ENCODE results near the gene PEX14.

The PEX14 gene

DNA sequence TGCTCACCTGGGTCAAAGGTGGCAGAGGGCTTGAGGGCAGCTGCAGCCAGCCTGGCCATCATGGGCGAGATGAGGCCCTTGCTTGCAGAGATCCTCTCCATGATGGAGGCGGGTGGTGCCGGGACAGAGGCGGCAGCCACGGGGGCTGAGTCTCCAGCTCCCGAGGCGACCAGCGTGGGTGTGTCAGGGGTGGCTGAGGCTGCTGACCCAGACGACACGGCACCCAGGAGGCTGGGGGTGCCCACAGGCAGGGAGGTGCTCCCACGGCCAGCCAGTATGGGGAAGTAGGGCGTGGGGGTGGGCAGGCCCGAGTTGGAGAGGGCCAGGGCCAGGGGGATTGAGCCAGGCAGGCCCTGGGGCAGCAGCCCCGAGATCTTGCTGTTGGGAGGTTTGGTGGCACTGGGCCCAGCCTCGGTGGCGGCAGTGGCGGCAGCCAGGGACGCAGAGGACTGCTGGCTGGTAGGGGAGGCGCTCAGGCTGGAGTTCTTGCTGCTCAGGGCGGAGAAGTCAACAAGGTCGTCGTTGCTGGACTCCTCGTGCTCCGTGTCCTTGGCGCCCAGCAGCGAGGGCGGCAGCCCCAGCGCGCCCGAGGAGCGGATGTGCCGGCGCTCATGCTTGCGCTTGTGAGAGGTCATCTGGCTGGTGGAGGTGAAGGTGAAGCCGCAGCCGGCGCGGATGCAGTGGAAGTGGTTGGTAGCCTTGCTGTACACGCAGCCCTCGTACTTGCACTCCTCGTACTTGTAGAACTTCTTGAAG, 178.8 kb downstream of the PEX14 start:
- no peak for DNase-seq

DNA sequence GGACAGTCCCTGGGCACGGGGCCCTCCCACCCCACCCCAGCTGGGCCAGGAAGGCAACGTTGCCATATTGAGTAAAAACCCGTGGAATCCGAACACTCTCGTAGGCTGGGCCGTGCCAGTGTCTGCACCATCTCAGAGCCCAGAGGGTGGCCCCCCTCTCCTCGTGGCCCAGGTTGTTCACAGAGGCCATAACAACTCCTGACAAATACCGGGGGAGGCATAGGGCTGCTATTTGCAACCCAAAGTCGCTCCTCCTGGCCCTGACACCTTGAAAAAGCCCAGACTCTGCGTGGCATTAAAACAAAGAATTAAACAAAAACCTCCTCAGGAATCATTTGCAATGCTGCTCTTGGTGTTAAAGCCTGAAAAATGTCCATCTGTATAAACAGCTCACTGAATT, 180.3 kb downstream of the PEX14 start:
- no peak for DNase-seq

DNA sequence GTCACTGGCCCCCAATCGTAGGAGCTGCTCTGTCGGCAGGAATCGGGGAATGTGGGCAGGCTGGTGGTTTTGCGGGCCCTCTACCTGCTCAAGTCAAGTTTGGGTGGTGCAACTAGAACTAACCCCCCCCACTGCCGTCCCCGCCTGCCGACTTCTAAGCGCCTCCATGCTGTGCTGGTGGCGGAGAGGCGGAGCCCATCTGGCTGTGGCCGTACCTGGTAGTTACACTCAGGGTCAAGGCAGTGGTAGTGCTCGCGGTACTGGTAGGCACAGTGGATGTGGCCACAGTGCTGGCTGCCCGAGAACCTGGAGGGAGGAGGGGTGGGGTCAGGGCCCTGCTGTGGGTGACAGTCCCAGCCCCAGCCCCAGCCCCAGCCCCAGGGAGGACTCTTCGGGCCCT, 181.7 kb downstream of the PEX14 start:
- no peak for DNase-seq

DNA sequence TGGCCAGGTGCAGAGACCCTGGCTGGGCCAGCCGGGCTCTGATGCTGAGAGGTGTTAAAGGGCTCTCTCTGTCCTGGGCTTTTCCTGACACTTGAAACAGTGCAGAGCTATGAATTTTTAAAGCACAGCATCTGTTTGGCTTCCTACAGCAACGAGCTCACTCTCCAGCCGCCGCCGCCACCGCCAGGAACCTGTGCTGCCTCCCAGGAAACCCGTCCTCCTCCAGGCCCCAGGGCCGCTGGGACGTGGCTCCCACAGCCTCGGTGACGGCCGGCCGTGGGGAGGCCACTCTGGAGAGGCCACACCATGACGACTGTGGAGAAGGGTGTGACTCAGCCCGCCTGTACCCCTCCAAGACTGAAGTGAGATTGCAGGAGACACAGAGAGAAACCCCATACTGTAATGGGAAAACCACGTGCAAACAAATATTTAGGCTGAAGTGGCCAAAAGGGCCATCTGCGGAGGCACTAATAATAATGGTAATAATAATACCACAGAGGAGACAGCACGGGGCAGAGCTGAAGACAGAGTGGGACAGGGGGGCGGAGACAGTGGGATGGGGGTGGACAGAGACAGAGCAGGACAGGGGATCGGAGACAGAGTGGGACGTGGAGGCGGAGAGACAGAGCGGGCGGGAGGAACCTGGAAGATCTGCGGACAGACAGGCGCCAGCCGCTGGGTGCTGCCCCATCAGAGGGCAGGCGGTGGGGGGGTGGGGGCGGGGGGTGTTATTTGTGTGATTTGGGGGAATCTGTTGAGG, 182.5 kb downstream of the PEX14 start:
- no peak for DNase-seq

DNA sequence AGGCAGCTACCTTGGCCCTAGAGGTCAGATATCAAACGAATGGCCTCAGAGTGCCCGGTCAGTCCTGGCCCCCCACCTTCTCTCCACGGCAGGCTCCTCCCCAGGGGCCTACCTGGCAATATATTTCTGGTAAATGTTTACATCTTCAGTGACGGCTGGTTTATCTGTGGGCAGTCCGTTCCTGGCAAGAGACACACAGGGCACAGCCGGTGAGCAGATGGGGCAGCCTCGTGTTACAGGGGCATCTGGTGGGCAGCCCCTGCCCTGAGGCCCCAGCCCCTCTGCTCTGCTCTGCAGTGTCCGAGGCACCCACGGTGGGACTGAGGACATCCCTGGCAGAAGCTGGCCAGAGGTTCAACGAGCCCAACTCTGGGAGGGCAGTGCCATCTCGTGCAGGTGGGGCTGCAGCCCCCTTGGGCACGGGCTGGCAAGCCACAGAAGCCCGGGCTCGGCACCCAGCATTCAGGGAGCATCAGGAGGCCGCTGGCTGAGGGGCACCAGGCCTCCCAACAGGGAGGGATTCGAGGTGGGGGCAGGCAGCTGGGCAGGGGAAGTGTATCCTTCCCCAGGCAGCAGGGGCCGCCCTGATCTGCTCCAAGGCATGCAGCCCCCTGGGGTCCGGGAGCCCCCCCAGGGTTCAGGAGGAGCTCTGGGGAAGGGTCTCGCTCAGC, 183.8 kb downstream of the PEX14 start:
- no peak for DNase-seq

DNA sequence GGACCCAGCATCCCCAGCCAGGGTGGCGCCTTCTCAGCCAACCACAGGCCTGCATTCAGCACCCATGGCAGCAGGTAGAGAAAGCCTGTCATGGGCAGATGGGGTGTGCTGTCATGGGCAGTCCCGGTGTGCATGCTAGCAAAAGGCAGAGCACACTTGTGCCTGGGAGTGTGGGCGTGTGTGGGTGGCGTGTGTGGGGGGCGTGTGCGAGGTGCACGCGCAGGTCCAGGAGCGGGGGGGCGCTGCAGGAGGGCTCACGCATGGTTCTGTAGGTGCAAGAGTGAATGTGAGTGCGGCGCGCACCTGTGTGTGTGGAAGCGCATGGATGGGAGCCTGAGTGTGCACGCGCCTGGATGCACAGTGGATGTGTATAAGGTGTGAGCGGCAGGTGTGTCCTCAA, 184.5 kb downstream of the PEX14 start:
- no peak for DNase-seq

DNA sequence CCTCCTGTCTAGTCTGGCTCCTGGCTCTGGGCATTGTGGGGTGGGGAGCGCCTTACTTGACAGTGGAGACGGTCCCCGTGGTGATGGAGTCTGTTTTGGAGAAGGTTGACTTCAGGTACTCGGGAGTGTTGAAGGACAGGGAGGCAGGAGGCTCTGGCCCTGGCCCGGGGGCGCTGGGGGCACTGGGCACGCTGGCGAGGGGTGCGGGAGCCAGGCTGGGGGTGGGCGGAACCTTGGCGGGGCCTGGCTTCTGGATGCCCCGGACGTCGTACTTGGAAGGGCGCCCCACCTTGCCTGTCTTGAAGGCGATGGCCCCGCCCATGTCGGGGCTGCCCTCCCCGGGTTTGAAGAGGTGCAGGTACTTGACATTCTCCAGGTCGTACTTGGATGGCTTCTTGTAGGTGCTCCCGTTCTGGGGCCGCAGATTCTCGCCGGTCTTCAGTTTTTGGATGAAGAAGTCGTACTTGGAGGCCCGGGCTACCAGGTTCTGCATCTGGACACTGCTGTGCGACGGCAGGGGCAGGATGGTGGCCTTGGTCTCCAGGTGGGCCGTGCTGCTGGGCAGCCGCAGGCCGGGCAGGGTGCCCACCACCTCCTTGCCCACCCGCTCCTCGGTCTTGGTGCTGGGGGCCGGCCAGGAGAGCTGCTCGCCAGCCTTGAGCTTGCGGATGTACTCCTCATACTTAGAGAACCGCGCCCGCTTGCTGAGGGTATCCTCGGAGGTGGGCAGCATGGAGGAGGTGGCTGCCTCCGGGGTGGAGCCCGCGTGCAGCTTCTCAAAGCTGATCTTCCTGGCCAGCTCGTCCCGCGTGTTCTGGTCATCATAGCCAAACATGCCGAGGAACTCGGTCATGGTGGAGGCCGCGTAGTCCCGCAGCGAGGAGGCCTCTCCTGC, 185.1 kb downstream of the PEX14 start:
- DNase-seq = no peak

DNA sequence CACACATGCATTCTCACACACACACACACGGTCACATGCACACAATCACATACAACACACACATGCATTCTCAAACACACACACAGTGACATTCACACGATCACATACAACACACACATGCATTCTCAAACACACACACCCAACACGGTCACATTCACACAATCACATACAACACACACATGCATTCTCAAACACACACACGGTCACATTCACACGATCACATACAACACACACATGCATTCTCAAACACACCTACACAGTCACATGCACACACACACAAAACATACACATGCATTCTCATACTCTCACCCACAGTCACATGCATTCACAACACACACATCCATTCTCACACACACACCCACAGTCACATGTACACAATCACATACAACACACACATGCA, 186.7 kb downstream of the PEX14 start:
- no peak for DNase-seq

DNA sequence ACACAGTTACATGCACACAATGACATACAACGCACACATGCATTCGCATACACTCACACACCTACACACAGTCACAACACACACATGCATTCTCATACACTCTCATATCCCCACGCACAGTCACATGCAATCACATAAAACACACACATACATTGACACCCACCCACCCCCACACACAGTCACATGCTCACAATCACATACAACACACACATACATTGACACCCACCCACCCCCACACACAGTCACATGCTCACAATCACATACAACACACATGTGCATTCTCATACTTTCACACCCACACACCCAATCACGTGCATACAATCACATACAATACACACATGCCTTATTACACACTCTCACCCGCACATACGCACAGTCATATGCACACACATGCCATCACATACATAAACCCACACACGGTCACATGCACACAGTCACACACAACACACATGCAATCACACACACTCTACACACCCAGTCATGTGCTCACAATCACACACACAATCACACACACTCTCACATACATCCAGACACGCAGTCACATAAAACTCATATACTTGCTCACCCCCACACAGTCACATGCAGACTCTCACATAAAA, 187.4 kb downstream of the PEX14 start:
- DNase-seq = no peak

DNA sequence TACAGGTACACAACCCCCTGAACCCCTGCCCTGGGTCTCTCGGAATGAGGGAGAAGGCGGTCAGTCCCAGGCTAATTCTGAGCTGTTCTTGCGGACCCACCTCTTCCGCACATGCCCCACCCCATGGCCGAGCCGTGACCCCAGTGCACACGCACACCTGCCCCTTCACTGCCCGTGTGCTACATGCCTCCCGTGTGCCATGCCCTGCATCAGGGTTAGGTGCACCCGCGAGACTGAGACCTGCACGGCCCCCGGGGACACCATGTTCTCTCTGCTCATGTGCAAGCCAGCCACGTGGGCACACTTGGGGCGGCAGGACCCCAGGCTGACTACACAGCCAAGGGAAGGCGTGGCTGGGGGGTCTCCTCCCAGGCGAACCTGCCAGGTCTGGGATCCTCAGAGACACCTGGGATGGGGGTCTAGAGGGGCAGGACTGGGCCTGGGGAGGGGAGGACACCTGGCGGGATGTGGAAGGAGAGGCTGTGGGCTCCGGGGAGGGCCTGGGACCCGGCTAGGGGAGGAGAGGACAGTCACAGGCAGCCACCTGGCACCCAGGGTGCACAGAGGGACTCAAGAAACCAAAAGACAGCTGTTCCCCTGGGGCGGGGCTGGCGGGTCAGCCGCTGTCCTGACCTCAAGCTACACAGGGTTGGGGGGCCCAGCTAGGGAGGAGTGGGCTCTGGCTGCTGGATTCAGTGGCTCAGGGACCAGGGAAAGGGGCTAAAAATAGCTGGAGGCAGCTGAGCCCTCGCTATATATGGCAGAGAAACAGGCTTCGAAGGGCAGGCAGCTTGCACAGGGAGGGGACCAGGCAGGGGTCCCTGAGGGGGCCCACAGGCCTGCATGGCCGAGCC, 188.3 kb downstream of the PEX14 start:
- no peak for DNase-seq

DNA sequence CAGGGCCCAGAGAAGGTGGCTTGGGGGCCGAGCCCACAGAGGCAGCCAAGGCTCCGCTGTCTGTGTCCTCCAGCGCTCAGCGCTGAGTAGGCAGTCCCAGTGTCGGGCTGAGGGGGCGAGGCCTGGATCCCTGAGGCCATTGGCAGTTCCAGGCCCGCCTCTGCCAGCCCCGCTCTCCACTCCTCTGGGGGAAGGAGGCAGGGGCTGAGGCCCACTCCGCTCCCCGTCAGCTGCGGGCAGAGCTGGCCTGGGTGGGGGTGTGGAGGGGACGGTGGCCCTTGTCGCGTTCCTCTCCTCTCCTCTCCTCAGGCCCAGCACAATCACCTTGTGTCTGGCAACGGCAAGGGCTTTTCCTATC, 188.9 kb downstream of the PEX14 start:
- DNase-seq = no peak

DNA sequence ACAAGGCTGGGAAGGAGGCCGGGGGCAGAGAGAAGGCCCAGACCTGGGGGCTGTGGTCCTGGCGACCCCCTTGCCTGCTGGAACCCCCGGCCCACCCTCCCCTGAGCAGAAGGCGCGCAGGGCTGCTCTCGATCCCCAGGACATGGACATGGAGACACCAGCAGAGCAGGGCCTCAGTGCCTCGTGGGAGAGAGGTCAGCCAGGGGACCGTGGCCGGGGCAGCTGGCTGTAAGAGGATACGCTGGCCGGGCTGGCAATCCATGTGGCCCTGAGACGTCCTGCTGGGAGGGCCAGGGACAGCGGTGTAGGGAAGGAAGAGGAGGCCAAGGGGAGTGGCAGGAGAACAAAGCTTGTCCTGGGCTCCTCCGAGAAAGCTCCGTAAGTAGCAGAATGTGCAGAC, 189.5 kb downstream of the PEX14 start:
- no peak for DNase-seq

DNA sequence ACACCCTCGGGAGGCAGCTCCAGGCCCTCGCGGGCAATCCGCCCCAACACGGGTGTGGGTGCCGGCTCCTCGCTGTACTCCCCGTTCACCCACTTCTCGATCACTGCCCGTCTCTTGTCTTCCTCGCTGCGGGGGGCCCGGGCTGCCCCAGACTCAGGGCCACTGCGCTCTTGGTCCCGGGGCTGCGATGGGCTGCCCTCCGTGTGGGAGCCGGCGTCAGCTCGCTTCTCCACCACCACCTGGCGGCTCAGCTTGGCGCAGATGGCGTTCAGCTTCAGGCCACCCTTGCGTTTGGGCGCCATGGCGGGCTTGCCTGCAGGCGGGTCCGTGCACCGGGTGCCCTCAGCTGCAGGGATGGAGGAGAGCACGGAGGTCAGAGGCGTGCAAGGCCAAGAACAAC, 190.5 kb downstream of the PEX14 start:
- no peak for DNase-seq

DNA sequence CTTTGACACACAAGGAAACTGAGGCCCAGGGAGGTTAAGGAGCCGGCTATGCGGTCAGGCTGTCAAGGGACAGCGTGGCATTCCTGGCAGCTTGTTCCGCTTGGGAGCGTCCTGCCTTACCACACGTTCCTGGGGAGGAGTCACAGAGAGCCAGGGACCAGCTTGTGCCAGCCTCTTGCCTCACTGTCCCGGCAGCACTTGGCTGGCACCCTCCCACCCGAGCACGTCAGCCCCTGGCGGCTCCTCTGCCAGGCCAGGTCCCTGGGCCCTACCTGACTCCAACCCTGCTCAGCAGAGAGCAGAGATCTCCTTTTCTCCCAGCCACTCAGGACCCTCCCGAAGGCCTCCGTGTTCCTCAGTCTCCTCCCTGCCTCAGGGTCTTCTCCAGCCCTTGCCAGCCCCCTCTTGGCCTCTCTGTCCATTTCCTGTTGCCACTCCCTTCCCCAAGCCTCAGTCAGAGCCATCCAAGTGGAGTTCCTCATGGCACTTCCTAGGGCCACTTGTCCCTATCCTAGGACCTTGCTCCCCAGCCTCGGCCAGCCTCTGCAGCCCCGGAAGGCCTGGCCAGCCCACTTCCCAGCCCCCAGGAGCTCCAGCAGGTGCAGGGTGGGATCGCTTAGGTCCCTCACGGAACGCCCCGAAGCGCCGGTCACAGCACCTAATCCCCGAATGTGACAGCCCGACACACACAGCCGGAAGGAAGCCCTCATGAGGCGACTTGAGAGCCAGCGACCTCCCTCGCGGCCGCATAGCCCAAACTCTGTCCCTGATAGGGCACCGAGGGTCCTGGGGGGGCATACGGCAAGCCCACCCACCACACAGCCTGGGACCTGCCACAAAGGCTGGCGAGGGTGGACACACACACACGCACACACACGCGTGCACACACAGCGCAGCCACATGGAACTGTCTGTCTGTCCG, 191.4 kb downstream of the PEX14 start:
- no peak for DNase-seq

DNA sequence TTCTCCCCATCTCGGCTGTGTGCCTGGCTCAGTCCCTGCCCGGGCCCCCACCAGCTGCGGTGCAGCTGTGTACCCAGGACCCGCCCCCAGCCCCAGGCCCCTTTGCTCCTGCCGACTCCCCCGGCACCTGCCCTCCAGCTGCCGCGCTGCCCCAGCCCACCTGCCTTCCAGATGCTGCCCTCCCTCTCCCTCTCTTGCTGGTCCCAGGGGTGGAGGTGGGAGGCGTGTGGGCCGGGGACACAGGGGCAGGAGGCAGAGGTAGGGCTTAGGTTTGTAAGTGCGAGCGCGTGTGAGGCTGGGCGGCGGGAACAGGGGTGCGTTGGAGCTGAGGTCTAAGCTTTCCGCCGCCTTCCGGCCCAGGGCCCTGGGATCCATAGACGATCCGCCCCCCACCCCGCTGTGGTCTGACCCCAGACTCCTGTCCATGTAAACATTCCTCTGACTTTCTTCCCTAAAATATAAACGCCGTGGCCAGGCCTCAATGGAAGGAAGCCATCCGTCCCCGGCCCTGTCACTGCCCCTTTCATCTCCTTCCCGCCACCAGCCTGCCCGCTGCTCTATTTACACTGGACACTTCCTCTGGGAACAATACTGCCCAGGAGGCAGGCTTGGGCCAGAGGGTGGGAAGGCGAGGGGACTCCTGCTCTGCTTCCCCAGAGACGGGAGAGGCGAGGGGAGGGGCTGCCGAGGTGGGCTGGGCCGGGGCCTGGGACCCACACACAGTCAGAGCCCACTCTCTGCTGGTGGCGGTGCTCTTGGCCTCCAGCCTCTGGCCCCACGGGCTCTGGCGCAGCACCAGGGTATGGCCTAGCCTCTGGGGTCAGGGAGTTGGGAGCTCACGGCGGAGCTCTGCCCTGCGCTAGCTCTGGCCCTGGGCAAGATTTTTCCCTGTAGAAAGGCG, 193.4 kb downstream of the PEX14 start:
- DNase-seq = no peak

DNA sequence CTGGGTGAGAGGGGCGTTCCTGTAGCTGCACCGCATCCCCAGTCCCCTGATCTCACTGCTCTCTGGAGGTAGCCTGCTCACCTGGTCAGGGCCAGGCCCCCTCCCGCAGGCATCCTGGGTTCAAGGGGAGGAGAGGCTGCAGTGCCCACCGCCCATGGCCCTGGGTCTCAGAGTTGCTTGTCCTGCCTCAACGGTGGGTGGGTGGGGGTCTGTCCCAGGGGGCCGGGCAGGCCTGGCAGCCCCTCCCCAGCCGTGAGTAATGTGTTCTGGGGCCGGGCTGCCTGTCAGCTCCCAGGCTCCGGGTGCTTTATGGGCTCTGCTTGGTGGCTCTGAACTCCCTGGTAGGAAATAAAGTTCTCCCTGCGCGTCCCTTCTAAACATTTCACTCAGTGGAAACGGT, 194.8 kb downstream of the PEX14 start:
- DNase-seq = no peak

DNA sequence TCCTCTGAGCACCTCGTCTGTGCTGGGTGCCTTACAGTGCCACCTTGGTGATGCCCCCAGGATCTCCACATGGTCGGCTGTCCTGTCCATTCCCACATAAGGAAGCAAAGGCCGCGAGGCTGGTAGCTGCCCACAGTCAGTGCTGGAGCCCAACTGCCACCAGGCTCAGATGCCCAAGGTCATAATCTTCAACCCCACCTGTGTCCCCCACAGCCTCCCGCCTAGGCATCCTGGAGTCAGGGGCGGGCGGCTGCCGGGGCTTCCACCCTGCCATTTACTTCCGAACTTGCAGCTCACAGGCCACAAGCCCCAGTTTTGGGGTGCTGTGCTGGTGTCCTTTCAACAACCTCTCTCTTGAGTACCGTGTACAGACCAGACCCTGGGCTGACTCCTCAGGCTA, 195.4 kb downstream of the PEX14 start:
- DNase-seq = no peak

DNA sequence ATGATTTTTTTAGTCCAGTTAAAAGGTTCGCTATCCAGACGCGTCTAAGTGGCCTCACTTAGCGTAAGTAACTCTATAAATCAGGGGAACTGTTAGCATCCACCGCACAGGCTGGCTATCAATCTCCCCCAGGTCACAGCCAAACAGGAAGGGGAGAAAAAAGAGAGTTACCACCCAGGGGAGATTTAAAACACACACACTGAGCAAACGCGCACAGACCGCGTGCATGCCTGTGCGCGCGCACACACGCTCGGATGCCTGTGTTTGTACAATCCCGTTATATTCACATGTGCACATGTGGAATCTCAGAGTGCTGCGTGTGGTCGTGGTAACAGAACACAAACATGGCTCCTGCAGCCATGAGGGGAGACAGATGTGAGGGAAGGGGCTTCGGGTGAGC, 196.3 kb downstream of the PEX14 start:
- DNase-seq = no peak

DNA sequence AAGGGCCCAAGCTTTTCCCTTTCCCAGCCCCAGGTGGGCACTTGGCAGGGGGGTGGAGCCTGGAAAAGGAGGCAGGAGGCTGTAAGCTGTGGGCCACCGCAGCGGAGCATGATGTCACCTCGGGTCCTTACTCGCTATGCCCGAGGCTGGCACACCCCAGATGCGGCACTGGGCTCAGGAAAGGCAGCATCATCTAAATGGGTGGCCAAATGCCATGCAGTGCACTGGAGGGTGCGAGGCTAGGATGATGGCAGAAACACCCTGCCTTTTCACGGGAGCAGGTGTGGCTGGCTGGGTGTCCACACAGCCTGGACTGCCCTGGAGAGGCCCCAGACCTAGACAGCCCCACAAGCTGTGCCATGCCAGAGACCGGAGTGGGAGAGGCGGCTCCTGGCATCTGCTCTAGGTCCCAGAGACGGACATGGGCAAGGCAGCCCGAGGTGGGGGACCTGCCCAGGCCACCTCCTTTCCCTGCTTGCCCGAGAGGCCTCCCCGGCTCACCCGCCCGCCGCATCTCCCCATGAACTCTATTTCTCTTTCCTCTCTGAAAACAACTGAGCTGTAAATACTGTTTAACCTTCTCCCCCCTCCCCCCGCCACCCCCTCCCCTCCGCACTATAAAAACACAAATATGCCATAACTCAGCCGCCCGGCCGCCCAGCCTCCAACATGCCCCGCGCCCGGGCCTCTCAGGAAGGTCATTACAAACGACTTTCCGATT, 197.0 kb downstream of the PEX14 start:
- DNase-seq = no peak
